NCI-H1694 treated with DMSO at 0.1 percent for 48 hours (cell line): ENCODE results near the gene DDX24.

ENCODE experiments used
- DNase-seq: peaks from one replicate; lab custom pipeline; 2025; lab: John Stamatoyannopoulos, UW

Gene DDX24

GRCh38 chr14:94115058-94115591 is 34.1 kb upstream of the DDX24 start:
- no peak for DNase-seq

DNA sequence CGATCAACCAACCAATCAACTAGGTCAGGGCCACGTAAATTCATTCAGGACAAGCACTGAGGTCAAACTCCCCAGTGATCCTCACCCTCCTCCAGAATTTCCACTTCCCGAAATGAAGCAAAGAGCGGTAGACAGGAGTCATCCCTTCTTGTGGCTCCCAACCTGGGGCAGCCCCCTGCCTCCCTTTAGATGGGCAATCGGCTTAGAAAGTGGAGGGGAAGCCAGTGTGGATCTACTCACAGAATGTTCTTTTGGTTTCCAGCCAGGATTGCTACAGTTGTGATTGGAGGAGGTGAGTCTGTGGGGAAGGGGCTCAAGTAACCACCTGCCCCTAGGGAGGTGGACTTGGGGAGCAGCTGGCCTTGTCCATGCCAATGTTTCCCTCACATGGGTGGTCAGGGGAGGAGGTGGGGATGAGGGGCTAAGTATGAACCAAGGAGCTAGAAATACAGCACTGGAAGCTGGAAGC is 33.6 kb upstream of the DDX24 start:
- DNase-seq: no peak

DNA sequence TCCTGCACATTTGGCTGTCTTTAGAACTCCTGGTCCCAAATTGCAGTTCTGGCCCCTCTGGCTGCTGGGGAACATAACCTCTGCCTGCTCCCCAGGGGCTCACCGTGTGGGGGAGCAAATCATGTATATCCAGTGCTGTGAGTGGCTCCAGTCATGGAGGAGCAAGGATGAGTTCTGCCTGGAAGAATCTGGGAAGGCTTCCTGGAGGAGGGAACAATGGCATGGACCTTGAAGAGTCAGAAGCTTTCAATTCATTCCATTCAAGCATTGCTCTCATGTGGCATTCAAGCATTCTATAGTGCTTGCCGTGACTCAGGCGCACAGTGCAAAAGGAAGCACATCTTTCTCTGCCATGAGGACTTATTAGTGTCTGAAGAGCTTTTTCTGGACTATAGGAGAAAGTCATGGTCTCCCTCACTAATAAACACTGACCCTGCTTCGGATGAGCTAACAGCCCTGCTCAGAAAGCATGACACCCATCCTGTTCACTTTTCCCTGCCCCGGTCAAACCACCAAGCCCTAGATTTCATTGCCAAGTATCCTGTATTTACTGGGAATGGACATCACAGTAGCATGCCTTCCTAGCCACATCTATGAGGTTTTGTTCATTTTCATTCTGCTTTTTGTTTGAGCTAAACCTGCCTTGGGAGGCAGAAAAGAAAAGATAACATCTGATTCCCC is 33.0 kb upstream of the DDX24 start:
- DNase-seq: no peak

DNA sequence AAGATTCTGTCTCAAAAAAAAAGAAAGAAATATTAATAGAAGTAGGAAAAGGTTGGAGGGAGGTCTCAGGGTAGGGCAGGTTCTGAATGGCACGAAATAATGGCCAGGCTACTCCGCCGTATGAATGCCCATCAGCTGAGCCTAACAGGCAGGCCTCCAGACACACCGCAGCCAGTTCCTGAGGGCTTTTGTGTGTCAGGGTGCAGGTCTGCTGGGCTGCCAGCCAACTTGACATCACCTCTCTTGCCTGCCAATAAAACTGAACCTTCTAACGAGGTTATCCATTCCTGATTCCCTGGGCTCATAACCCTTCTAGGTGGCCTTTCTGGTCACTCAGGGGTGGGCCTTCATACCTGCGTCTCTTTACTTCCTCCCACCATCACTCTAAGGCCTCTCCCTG is 32.5 kb upstream of the DDX24 start:
- peak; percentile 19 for DNase-seq

- no peak for DNase-seq
These were observed 32.1 kb upstream of the DDX24 start for GRCh38 chr14:94113073-94113472.

DNA sequence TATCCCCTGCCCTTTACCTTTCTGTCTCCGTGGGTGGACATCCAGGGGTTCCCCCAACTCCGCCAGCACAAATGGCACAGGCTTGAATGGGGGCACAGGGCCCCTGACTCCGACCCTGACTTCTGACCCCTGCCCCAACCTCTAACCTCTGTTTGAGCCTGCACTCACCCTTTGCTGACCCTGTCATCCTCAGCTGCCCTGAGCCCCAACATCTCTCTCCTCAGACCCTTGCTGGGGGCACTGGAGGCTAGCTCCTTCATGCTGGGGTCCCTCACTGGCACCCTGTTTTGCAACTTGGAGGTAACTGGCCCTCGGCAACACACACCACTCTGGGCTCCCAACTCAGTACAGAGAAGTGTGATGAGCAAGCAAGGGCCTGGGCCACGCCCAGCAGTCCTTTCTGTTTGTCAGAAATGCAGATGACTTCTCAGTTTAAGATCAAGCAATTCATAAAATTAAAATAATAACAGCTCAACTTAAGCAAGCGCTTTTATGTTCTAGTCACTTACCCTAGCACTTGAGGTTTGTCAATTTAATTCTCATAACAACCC is 31.6 kb upstream of the DDX24 start:
- no peak for DNase-seq

DNA sequence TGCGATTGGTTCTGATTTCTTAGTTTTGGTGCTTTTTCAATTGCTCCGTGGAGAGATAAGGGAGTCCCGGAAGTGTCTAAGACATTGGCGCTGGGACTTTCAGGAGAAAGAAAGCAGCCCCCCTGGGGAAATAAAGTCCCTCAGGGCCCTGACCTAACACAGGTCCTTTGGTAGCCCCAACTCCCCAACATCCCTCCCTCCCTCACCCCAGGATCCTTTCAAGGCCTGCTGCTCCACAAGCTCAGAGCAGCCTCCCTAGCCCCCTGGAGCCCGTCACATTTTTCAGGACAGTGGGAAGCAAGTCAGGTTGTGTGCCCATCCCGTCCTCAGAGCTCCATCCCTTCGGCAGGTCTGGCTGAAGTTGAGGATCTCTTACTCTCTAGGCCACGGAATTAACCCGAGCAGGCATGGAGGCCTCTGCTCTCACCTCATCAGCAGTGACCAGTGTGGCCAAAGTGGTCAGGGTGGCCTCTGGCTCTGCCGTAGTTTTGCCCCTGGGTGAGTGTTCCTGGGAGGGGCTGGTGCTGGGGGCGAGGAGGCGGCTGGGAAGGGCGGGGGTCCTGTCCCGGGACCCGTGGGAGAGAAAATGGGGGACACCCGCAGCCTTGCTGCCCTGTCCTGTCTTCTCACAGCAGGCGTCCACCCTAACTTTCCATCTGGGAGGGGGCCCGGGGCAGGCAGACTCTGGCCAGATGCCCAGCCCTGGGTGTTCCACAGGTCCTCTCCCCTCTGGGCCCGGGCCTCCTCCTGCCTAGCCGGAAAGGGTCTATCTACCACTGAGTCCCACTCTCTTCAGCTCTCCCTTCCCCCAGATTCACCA is 30.5 kb upstream of the DDX24 start:
- no peak for DNase-seq

DNA sequence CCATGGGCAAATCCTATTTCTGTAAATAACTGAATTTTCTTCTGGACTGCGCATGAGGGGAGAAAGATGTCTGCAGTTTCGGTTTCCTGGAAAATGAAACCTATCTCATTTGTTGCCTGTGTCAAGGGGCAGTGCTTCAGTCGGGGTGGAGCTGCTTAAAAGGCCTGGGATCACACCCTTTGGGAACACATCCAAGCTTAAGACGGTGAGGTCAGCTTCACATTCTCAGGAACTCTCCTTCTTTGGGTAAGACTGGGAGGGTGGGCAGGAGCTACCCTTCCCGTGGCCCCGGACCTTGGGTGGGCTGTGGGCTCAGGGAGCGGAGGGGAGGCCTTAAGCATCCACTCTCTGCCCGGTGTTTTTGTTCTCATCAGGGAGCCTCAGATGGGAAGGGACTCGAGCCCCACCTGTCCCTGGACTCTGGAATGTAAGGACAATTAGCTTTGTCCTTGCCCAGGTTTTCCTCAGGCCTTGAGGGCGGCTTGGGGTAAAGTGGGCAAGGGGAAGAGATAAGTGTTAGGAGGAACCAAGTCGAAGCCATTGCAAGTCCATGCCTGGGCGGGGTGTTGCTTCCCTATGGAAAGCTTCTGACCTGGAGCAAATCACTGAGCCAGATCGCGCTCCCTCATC is 29.7 kb upstream of the DDX24 start, which contains the start of gene IFI27:
Gene IFI27 (plus strand): TSS at position 185 of the 630 bp plus-strand sequence.
- DNase-seq: no peak

- DNase-seq: no peak
These were observed 28.9 kb upstream of the DDX24 start for GRCh38 chr14:94109915-94110250.

DNA sequence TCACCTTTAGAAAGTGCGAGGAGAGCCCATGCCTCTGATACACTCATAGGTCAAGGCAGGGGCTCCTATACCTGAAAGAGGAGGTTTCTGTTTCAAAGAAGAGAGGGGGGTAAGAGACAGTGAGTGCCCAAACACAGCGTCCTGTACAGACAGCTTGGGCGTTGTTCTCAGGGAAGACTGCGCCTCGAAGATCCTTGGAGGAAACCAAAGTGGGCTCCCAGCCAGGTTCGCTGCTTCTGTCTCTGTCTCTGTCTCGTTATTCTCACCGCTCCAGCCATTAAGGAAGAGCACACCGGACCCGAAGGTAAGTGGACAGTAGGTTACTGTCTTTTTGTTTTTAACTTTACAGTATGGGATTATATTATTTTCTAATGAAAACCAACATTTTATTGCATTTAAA is 23.7 kb upstream of the DDX24 start:
- DNase-seq: no peak

DNA sequence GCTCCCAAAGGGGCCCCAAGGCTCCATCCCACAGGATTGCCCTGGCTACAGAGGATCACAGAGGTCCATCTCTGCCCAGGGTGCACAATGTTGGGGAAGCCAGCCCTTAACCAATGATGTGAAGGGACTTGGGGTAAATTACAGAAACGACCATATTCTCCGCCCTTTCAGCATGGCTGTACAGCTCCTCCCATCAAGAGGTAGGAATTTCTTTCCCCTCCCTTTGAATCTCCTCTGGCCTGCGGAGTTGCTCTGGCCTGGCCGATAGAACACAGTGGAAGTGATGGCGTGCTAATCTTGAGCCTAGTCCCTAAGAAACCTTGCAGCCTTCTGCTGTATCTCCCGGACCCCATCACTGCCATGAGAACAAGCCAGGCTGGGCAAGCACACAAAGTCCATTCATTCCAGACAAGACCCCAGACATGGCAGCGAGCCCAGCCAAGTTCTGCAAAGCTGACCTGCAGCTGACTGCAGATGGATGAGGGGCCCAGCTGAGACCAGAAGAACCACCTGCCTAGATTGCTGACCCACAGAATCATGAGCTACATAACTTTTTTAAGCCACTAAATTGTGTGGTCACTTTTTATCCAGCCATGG is 22.6 kb upstream of the DDX24 start:
- no peak for DNase-seq

DNA sequence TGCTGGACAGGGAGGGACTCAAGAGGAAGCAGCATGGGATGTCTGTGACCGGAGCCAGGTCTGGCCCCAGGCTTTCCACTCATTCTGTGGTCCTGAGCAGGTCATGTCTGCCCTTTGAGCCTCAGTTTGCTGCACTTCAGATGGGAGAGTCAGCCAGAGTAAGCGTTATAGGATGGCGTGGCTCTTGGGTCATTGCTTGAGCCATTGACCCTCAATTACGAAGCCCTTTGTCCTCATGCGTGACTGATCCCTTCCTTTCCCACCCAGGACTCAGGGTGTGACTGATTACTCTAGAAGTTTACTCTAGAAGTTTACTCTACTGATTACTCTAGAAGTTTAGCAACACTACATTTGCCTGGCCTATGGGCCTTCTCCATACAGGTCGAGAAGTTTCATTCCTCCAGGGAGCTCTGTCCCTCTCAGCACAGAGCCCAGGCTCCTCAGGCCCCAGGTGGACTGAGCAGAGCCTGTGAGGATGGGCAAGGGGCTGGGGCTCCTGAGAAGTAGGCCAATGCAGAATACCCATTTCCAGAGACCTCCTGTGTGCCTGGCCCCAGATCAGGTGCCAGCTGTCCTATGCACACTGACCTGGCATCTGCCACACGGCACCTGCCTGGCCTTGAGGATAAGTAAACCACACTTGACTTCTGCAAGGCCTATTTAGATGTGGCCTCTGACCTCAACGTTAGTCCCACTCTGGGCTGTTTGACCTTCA is 21.9 kb upstream of the DDX24 start:
- no peak for DNase-seq

DNA sequence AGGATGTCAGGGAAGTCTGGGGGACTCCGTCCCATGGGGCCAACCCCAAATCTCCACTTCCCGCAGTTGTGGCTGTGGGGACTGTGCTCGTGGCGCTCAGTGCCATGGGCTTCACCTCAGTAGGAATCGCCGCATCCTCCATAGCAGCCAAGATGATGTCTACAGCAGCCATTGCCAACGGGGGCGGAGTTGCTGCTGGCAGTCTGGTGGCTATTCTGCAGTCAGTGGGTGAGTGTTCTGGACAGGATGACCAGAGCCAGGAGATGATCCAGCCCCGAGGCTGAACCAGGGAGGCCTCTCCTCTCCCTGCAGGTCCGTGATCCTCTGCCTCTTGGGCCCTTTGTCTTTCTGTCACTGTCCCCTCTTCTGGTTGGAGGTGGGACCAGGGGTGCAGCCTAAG is 20.7 kb upstream of the DDX24 start:
- DNase-seq: no peak

DNA sequence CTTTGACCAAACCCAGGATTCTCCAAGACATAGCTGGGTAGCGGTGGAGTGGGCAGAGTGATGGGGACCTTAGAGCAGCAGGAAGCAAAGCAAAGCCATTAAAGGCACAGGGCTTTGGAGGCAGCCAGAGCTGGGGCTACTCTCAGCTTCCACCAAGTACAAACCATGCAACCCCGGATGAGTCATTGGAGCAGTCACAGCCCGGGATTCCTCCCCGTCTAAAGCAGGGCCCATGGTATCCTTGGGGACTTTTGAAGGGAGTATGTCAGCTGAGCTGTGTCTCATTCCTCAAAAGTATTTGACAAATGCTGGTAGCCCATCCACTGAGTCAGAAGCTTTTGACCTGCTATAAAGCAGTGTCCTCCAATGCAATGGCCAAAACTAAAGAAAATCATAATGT is 19.8 kb upstream of the DDX24 start:
- no peak for DNase-seq

- DNase-seq: no peak
These were observed 18.0 kb upstream of the DDX24 start for GRCh38 chr14:94099006-94099405.

DNA sequence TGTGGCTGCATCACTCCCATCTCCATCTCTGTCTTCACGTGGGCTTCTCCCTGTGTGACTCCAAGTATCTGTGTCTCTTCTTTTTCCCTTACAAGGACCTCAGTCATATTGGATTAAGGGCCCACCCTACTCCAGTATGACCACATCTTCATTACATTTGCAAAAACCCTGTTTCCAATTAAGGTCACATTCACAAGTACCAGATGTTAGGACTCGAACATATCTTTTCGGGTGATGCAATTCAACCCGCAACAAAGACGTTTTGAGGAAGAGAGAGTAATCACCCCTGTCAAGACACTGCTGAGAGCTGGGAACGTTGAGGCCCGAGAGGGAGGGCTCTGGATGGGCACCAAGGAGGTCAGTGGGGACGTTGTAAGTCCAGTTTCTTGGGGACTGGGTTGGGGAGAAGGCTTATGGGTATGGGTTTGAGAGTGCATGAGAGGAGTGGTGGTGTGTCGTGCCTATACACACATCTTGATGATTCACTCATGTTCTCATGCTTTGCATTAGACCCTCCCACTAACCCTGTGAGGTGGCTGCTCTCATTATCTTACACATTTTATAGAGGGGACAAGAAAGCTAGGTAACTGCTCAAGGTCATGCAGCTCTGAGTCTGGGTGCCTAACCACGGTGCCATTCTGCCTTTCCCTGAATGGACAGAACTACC is 17.5 kb upstream of the DDX24 start:
- no peak for DNase-seq

DNA sequence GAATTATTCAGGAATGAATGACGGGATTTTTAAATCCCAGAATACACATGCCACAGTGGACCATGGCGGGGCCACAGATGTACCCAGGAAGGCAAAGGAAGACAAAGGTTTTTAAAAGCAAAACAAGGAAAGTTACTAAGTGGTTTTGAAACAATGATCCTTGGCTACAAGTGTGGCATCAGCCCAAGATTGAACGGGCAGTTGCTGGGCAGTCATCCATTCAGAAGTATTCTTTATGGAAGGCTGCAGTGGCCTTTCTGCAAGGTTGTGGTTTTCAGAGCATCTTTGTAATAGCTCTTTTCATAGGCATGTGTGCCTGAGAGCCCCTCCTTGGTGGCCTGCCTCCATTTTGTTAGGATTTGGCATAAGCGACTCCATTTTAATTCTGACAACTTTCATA is 16.1 kb upstream of the DDX24 start:
- no peak for DNase-seq

GRCh38 chr14:94093418-94093817 is 12.4 kb upstream of the DDX24 start:
- no peak for DNase-seq

- DNase-seq: no peak
These were observed 8.5 kb upstream of the DDX24 start for GRCh38 chr14:94089479-94089878.

DNA sequence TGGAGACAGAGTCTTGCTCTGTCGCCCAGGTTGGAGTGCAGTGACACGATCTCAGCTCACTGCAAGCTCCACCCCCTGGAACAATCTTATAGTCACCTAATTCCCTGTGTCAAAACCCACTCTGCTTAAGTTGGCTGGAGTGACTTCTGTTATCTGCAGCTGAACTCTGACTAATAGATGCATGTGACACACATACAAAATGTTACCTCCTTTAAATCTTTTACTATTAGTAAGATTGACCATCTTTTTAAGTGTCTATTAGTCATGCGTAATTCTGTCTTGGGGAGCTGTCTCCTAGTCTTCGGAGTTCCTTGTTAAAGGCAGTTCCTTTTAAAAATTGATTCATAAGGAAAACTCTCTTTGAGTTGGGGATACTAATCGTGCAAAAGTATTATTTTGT is 7.5 kb upstream of the DDX24 start:
- no peak for DNase-seq

DNA sequence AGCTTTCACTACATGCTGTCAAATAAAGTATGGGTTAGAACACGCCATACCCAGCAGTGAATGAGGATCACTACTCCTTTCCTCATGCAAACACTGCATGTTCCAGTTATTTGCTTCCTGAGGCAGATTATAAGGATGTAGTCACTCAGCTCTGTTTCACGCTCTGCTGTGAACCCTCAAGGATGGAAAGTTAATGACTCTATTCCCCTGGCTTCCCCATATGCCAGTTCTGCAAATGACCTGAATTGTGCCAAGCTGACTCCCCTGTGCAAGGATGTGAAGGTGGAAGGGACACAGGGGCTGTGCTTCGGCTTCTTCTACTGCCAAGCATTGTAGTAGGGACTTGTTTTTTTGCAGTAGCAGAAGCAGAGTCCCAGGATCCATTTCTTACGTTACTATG is 6.9 kb upstream of the DDX24 start:
- DNase-seq: no peak
